Esophagus muscularis mucosa (tissue), 4 donors: ENCODE measurements around the gene PSMB7.
A peak's percentile ranks its signal among the peaks of the same experiment; 100 is the strongest.

ENCODE experiments used
- EP300 ChIP-seq: sonication (generic); formaldehyde crosslinking; IDR thresholded peaks from one replicate; pipeline ENCODE4 v1.6.1; 2017; ENCODE audit warnings: antibody characterized with exemption
- POLR2A ChIP-seq: fragments of 450-650 bp; IDR thresholded peaks from one replicate; pipeline ENCODE4 v1.6.1; 2017; ENCODE audit warnings: antibody characterized with exemption, moderate library complexity, mild to moderate bottlenecking, low read depth
- POLR2AphosphoS5 ChIP-seq, 2 donors: sonication (generic); formaldehyde crosslinking; IDR thresholded peaks; one replicate each; pipeline ENCODE4 v1.6.1; 2017; ENCODE audit warnings: antibody characterized with exemption in 2 of 2
- TF ChIP-seq, protein P1 (sequence below), 3 experiments: fragments of 200-600 bp in 2 of 3; fragments of 450-650 bp in 1 of 3; sonication (generic) in 2 of 3; IDR thresholded peaks; one replicate each; pipeline ENCODE4 v1.5.1; 2017 to 2019; ENCODE audit warnings: antibody characterized with exemption in 3 of 3, mild to moderate bottlenecking in 2 of 3, moderate library complexity in 1 of 3

DNA sequence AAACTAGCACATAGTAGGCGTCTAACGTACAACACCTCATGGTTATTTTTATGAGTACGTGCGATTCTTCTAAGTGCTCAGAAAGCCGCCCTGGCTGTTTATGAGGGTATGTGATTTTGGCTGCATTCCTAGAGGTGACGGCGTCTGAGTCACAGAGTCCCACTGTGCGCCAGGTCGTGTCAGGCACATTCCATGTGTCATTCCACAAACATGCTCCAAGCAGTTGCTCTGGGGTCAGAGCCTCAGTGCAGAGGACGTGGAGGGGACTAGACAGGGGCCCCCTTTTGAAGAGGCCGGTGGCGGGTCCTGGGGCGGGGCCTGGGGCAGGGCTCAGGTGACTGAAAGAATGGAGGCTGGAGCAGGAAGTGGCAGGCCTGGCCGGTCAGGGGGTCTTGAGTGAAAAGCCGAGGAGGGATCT is 105.6 kb downstream of the PSMB7 start:
- TF ChIP-seq, protein P1, sequence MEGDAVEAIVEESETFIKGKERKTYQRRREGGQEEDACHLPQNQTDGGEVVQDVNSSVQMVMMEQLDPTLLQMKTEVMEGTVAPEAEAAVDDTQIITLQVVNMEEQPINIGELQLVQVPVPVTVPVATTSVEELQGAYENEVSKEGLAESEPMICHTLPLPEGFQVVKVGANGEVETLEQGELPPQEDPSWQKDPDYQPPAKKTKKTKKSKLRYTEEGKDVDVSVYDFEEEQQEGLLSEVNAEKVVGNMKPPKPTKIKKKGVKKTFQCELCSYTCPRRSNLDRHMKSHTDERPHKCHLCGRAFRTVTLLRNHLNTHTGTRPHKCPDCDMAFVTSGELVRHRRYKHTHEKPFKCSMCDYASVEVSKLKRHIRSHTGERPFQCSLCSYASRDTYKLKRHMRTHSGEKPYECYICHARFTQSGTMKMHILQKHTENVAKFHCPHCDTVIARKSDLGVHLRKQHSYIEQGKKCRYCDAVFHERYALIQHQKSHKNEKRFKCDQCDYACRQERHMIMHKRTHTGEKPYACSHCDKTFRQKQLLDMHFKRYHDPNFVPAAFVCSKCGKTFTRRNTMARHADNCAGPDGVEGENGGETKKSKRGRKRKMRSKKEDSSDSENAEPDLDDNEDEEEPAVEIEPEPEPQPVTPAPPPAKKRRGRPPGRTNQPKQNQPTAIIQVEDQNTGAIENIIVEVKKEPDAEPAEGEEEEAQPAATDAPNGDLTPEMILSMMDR (IDR thresholded peaks at IDR 0.05) = no peak
- TF ChIP-seq POLR2A (no peak), EP300 (no peak), POLR2AphosphoS5 (IDR thresholded peaks at IDR 0.05) (peak; percentile 31 to 45)
